Stimulated activated CD4-positive, alpha-beta T cell treated with anti-CD3 and anti-CD28 coated beads, Interleukin-12 subunit alpha, Interleukin-12 subunit beta, amount 100 ng/mL, for 24 hours (primary cell): ENCODE data around the gene EEFSEC.

ENCODE experiments used
- DNase-seq, 2 experiments: peaks; one replicate each; pipeline ENCODE4 v3.0.0-alpha.2; 2020; ENCODE audit warnings: low read depth in 2 of 2

EEFSEC gene

GRCh38 chr3:128426128-128426921 lies 273.0 kb downstream of the EEFSEC start:
- peak; percentile 21 to 31 for DNase-seq

- DNase-seq = no peak
Measured at GRCh38 chr3:128427175-128427857, 274.0 kb downstream of the EEFSEC start.

- no peak for DNase-seq
Measured at GRCh38 chr3:128427872-128428822, 274.9 kb downstream of the EEFSEC start.

- DNase-seq = no peak
Measured at GRCh38 chr3:128429275-128429674, 276.0 kb downstream of the EEFSEC start.

- DNase-seq = no peak
Measured at GRCh38 chr3:128429751-128430150, 276.5 kb downstream of the EEFSEC start.

- no peak for DNase-seq
Measured at GRCh38 chr3:128430301-128430700, 277.0 kb downstream of the EEFSEC start.

GRCh38 chr3:128430731-128431130 lies 277.4 kb downstream of the EEFSEC start:
- no peak for DNase-seq

- DNase-seq = no peak
Measured at GRCh38 chr3:128431803-128432300, 278.6 kb downstream of the EEFSEC start.

- no peak for DNase-seq
Measured at GRCh38 chr3:128432301-128432970, 279.2 kb downstream of the EEFSEC start.

GRCh38 chr3:128432971-128433836 lies 279.9 kb downstream of the EEFSEC start:
- DNase-seq = no peak

GRCh38 chr3:128433837-128434165 lies 280.5 kb downstream of the EEFSEC start:
- DNase-seq = no peak

GRCh38 chr3:128434524-128434923 lies 281.2 kb downstream of the EEFSEC start:
- no peak for DNase-seq

- DNase-seq = no peak
Measured at GRCh38 chr3:128435058-128435457, 281.8 kb downstream of the EEFSEC start.

GRCh38 chr3:128435561-128435960 lies 282.3 kb downstream of the EEFSEC start:
- DNase-seq = no peak

GRCh38 chr3:128436214-128436613 lies 282.9 kb downstream of the EEFSEC start:
- DNase-seq = no peak

- DNase-seq = no peak
Measured at GRCh38 chr3:128438488-128439072, 285.3 kb downstream of the EEFSEC start.

- no peak for DNase-seq
Measured at GRCh38 chr3:128439226-128439625, 285.9 kb downstream of the EEFSEC start.

- DNase-seq = no peak
Measured at GRCh38 chr3:128442070-128442469, 288.8 kb downstream of the EEFSEC start.

- no peak for DNase-seq
Measured at GRCh38 chr3:128442949-128443348, 289.7 kb downstream of the EEFSEC start.

- DNase-seq = no peak
Measured at GRCh38 chr3:128443771-128444170, 290.5 kb downstream of the EEFSEC start.
